T follicular helper cell (primary cell): ENCODE data around the gene CDPF1.
"Not testable (repeated sequence)": the region's sequence is repeated elsewhere in the genome, so short reads cannot be mapped to it uniquely, and the experiment has no call there.

ENCODE experiments used
- DNase-seq: peaks from one replicate; pipeline ENCODE4 v3.0.0-alpha.2; 2020; ENCODE audit warnings: low read depth

Gene CDPF1

GRCh38 chr22:46224898-46225290, 25.2 kb downstream of the CDPF1 start:
- no peak for DNase-seq

DNA sequence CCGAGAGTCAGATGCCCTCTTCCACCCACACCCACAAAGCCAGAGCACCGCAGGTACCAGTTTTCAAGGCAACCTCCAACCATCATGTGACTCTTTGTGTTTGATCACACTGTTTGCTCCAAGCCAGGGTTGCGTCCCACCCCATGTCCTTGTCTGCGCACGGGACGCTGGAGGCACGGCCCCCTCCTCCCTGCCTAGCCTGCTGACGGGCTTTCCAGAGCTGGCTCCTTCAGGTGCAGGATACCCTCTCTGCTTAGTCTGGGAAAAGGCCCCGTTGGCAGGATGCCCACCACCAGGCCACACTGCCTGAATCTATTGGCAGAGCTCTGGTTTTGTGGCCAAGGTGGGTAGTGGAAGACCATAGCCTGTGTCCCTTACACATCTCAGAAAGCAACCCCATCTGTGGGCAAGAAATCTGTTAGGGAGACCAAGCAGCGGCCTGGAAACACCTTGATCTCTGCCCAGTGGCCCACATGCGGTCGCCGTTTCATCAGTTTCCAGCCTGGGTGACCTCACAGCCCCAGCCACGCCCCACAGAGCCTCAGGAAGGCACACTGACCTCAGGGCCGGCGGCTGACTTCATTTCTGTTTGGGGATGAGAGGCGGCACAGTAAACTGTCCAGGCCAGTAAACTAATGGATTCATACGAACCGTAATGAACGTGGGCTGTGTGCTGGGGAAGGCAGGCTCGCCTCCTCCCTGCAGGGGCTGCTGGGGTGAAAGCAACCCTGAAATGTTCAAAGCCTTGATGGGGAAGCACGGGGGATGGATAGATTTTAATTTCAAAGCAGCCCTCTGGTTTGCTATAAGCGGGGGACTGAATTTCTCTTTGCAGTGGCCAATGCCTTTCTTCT, 25.8 kb downstream of the CDPF1 start:
- DNase-seq, result no peak

DNA sequence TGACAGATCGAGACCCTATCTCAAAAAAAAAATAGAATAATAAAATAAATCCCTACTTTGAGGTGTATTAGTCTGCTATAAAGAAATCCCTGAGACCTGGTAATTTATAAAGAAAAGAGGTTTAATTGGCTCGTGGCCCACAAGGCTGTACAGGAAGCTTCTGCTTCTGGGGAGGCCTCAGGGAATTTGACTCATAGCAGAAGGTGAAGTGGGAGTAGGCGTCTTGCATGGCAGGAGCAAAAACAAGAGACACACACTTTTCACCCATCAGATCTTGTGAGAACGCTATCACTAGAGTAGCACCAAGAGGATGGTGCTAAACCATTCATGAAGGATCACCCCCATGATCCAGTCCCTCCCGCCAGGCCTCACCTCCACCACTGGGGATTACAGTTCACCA, 29.2 kb downstream of the CDPF1 start:
- DNase-seq, result no peak

- no peak for DNase-seq
Observed at GRCh38 chr22:46219636-46220035, 30.5 kb downstream of the CDPF1 start.

GRCh38 chr22:46214616-46215015, 35.5 kb downstream of the CDPF1 start:
- DNase-seq, result no peak

- DNase-seq, result no peak
Observed at GRCh38 chr22:46214149-46214548, 35.9 kb downstream of the CDPF1 start.

DNA sequence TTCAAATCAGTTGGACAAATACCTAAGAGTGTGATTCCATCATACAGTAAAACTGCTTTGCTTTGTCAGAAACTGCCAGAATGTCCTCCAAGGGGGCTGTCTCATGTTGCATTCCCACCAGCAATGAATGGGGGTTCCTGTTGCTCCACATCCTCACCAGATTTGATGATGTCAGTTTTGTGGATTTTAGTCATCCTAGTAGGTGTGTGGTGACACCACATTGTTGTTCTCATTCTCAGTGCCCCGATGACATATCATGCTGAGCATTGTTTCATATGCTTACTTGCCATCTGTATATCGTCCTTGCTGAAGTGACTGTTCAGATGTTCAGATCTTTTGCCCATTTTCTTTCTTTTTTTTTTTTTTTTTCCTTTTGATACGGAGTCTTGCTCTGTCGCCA, 37.0 kb downstream of the CDPF1 start:
- no peak for DNase-seq

DNA sequence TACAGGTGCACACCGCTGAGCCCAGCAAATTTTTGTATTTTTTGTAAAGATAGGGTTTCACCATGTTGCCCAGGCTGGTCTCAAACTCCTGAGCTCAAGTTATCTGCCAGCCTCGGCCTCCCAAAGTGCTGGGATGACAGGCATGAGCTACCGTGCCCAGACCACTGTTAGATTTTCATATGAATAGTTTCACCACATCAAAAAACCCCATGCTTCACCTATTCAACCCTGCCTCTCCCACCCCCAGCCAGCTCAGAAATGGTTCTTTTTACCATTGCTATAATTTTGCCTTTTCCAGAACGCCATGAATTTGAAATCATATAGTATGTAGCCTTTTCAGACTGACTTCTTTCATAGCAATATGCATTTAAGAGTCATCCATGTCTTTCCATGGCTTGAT, 37.9 kb downstream of the CDPF1 start:
- DNase-seq, result no peak

- no peak for DNase-seq
Observed at GRCh38 chr22:46209262-46209661, 40.8 kb downstream of the CDPF1 start.

DNA sequence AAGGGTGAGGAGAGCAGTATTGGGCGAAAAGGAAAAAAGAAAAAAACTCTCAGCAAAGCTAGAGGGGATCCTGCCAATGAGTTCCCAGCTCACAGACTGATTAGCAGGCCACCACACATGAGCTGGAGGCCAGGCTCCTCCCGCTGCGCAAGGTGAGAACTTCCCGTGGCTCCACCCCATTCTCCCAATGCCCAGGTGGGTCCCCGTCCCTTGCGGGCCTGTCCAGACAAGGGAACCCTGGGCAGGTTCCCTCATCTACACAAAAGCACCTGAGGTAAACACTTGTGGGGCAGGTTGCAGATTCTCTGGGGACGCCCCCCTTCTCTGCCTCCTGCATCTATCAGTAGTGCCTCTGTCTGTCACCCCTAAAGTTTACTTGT, 46.5 kb downstream of the CDPF1 start:
- no peak for DNase-seq

- DNase-seq, result no peak
Observed at GRCh38 chr22:46202897-46203600, 47.0 kb downstream of the CDPF1 start.

DNA sequence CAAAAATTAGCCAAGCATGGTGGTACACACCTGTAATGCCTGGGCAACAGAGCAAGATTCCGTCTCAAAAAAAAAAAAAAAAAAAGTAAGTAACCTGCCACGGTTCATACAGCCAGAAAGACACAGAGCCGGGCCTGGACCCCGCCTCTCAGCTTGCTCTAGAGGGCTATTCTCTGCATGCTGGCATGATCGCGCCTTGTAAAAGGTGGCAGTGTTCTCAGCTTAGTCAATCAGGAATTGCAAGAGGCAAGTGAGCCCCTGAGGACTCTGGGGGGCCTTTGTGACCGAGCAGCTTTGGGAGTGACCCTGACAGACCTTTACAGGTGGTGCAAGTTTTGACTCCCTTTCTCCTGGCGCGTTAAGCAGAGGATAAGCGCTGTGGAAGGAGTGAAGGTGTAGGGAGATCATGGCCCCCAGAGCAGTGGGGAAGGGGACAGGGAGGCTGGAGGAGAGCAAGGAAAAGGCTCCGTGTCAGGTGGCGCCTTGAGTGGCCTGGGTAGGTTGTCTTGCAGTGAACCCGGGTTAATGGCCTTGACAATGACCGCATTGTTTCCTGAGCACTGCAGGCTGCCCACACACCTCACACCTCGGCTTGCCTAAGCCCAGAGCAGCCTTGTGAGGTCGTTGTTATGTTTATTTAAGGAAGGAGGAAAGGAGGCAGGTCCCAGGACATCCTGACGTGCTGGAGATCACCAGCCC, 48.9 kb downstream of the CDPF1 start:
- no peak for DNase-seq

DNA sequence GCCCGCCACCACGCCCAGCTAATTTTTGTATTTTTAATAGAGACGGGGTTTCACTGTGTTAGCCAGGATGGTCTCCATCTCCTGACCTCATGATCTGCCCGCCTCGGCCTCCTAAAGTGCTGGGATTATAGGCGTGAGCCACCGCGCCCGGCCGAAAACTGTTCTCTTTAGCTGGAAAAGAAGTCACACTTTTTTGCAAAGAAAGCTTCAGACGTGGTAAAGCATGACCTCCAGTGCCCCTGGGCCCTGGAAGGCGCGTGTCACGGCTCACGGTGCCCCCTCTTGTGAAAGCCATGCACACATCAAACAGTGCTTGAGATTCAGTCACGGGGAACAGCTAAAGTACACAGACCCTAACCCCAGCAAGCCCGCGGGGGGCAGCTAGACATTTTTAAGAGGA, 51.3 kb downstream of the CDPF1 start:
- not testable (repeated sequence) for DNase-seq

- no peak for DNase-seq
Observed at GRCh38 chr22:46198274-46198673, 51.8 kb downstream of the CDPF1 start.

- no peak for DNase-seq
Observed at GRCh38 chr22:46196278-46196677, 53.8 kb downstream of the CDPF1 start.

- no peak for DNase-seq
Observed at GRCh38 chr22:46195487-46196165, 54.5 kb downstream of the CDPF1 start.
